Measurements from ENCODE around the gene EXOC4. TPM values are rescaled to one million over a fixed set of nuclear protein-coding genes. Genes with fewer than 3 reads are reported as not detected.

The EXOC4 gene
- total RNA-seq, 1 experiment from 2014 or later, result 71.0 TPM

DNA sequence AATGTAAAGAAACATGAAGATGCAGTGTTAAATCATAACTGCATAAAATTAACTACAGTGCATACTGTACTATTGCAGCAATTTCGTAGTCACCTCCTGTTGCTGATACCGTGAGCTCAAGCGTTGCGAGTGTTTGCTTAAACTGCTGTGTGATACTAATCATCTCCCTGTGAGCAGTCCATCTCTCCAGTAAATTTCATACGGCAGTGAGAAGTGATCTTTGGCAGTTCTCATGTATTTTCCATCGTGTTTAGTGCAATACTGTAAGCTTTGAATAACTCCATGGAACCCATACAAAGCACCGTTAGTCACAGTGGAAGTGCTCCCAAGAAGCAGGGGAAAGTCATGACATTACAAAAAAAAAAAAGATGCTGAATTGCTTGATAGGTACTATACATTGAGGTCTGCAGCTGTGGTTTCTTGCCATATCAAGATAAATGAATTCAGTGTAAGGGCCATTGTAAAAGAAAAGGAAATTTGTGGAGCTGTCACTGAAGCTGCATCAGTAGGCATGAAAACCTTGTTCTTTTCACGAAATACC lies 360.4 kb downstream of the EXOC4 start:
- Histone ChIP-seq H3K27ac (ENCODE audit: low read length) (no peak overlapping the region), H3K9me3 (ENCODE audit: control insufficient read depth, insufficient read depth, low read depth, low read length) (no peaks in the 10 kb centered on the region), H3K27me3 (ENCODE audit: control insufficient read depth, insufficient read depth, low read length) (no peaks in the 10 kb centered on the region), H3K4me3 (ENCODE audit: low read depth in 2 of 2, low read length in 2 of 2) (no peak overlapping the region), H3K36me3 (ENCODE audit: control insufficient read depth, insufficient read depth, low read length) (no peaks in the 10 kb centered on the region), H3K4me1 (ENCODE audit: control insufficient read depth, insufficient read depth, low read length) (no peaks in the 10 kb centered on the region)
- in situ Hi-C loops (cut with HindIII; ENCODE audit: low pct_unique_long_range_greater_than_20kb, low sequenced_read_pairs) (no loop called here), intact Hi-C loops (cut with micrococcal nuclease; ENCODE audit: unreplicated experiment) (no loop called here)
- TF ChIP-seq POLR2AphosphoS5 (IDR thresholded peaks at IDR 0.05; ENCODE audit: low read depth, low read length), result no peak
- ChIA-PET CTCF (no interaction called here), POLR2A (no interaction called here)
- BruUV-seq (replicated peaks), result no TSS peak
- ATAC-seq (no peak), DNase-seq (ENCODE audit: low read depth, low spot score) (no peak)

- ATAC-seq (no peak), DNase-seq (ENCODE audit: low read depth, low spot score) (no peak)
- in situ Hi-C loops (cut with HindIII; ENCODE audit: low pct_unique_long_range_greater_than_20kb, low sequenced_read_pairs) (no loop called here), intact Hi-C loops (cut with micrococcal nuclease; ENCODE audit: unreplicated experiment) (no loop called here)
- TF ChIP-seq SIN3A (IDR thresholded peaks at IDR 0.05; ENCODE audit: borderline replicate concordance, insufficient read depth, low read depth, low read length) (no peak), TCF7L2 (IDR thresholded peaks at IDR 0.05; ENCODE audit: low read depth, low read length) (no peak), POLR2AphosphoS5 (IDR thresholded peaks at IDR 0.05; ENCODE audit: low read depth, low read length) (no peak), REST (IDR thresholded peaks at IDR 0.05; ENCODE audit: insufficient read depth in 1 of 2, low read depth in 2 of 2, low read length in 1 of 2) (no peak)
- TF ChIP-seq, protein P1, sequence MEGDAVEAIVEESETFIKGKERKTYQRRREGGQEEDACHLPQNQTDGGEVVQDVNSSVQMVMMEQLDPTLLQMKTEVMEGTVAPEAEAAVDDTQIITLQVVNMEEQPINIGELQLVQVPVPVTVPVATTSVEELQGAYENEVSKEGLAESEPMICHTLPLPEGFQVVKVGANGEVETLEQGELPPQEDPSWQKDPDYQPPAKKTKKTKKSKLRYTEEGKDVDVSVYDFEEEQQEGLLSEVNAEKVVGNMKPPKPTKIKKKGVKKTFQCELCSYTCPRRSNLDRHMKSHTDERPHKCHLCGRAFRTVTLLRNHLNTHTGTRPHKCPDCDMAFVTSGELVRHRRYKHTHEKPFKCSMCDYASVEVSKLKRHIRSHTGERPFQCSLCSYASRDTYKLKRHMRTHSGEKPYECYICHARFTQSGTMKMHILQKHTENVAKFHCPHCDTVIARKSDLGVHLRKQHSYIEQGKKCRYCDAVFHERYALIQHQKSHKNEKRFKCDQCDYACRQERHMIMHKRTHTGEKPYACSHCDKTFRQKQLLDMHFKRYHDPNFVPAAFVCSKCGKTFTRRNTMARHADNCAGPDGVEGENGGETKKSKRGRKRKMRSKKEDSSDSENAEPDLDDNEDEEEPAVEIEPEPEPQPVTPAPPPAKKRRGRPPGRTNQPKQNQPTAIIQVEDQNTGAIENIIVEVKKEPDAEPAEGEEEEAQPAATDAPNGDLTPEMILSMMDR (IDR thresholded peaks at IDR 0.05), result no peak
- BruUV-seq (replicated peaks), result no TSS peak
- POLR2A ChIA-PET, result no interaction called here
- H3K9me3 ChIP-seq (ENCODE audit: control insufficient read depth, insufficient read depth, low read depth, low read length), result no peaks in the 10 kb centered on the region
- no peaks in the 10 kb centered on the region for H3K27me3 ChIP-seq (ENCODE audit: control insufficient read depth, insufficient read depth, low read length)
- H3K36me3 ChIP-seq (ENCODE audit: control insufficient read depth, insufficient read depth, low read length), result no peaks in the 10 kb centered on the region
- no peak overlapping the region for H3K4me3 ChIP-seq (ENCODE audit: low read depth in 2 of 2, low read length in 2 of 2)
- CTCF ChIA-PET, result no interaction called here
- H3K27ac ChIP-seq (ENCODE audit: low read length), result no peak overlapping the region
- H3K4me1 ChIP-seq (ENCODE audit: control insufficient read depth, insufficient read depth, low read length), result no peaks in the 10 kb centered on the region
Measured at GRCh38 chr7:133614251-133614650, 361.4 kb downstream of the EXOC4 start.

DNA sequence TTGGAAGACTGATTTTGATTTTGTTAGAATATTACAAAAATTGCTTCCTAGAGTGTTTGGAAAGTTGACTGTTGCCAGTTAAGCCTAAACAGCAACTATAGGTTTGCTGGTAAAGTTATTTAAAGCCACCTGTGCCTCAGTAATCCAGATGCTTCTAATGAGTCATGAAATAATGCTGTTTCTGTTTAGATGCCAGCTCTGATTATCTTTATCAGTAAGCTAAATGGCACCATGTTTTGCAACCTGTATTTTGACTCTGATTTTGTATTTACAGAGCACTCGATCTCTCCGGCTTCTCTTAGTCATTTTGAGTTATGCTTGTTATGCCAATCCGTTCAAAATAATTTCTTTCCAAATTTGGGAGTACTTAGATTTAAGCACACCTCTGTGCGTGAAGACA lies 366.1 kb downstream of the EXOC4 start:
- TF ChIP-seq, protein P1 (IDR thresholded peaks at IDR 0.05), result no peak
- TF ChIP-seq TCF7L2 (IDR thresholded peaks at IDR 0.05; ENCODE audit: low read depth, low read length) (no peak), REST (IDR thresholded peaks at IDR 0.05; ENCODE audit: insufficient read depth in 1 of 2, low read depth in 2 of 2, low read length in 1 of 2) (no peak), SIN3A (IDR thresholded peaks at IDR 0.05; ENCODE audit: borderline replicate concordance, insufficient read depth, low read depth, low read length) (no peak), POLR2AphosphoS5 (IDR thresholded peaks at IDR 0.05; ENCODE audit: low read depth, low read length) (no peak)
- ATAC-seq (no peak), DNase-seq (ENCODE audit: low read depth, low spot score) (no peak)
- Histone ChIP-seq H3K4me3 (ENCODE audit: low read depth in 2 of 2, low read length in 2 of 2) (no peak overlapping the region), H3K4me1 (ENCODE audit: control insufficient read depth, insufficient read depth, low read length) (no peaks in the 10 kb centered on the region), H3K27me3 (ENCODE audit: control insufficient read depth, insufficient read depth, low read length) (no peaks in the 10 kb centered on the region), H3K36me3 (ENCODE audit: control insufficient read depth, insufficient read depth, low read length) (no peaks in the 10 kb centered on the region), H3K27ac (ENCODE audit: low read length) (no peak overlapping the region), H3K9me3 (ENCODE audit: control insufficient read depth, insufficient read depth, low read depth, low read length) (no peaks in the 10 kb centered on the region)
- no TSS peak for BruUV-seq (replicated peaks)
- in situ Hi-C loops (cut with HindIII; ENCODE audit: low pct_unique_long_range_greater_than_20kb, low sequenced_read_pairs) (no loop called here), intact Hi-C loops (cut with micrococcal nuclease; ENCODE audit: unreplicated experiment) (no loop called here)
- CTCF ChIA-PET, result no interaction called here
- POLR2A ChIA-PET, result no interaction called here

Measured in Panc1 (cell line).